Astrocyte (in vitro differentiated cells and primary cell): ENCODE measurements around the gene SLC52A3. TPM values are rescaled to one million over a fixed set of nuclear protein-coding genes. Genes with fewer than 3 reads are reported as not detected.
"Not testable (repeated sequence)": the region's sequence is repeated elsewhere in the genome, so short reads cannot be mapped to it uniquely, and the experiment has no call there.

ENCODE experiments used
- DNase-seq: peaks from one replicate; pipeline ENCODE4 v3.0.0-alpha.2; 2010; ENCODE audit warnings: low read depth
- FAIRE-seq: peaks from 2 replicates; lab custom pipeline; 2011; peaks lifted over from hg19 to GRCh38; lab: Jason Lieb, UNC
- H2AFZ ChIP-seq: 2 replicates; pipeline ENCODE4 v1.6.0; 2012; ENCODE audit warnings: low read depth, low read length, inconsistent platforms
- H3K27ac ChIP-seq: 2 replicates; pipeline ENCODE4 v1.5.1; 2011; ENCODE audit warnings: low read depth, low read length, inconsistent platforms
- H3K27me3 ChIP-seq: 2 replicates; pipeline ENCODE4 v1.6.0; 2011; ENCODE audit warnings: low read length, inconsistent platforms; ENCODE audit not compliant: insufficient read depth
- H3K36me3 ChIP-seq: 2 replicates; pipeline ENCODE4 v1.5.1; 2011; ENCODE audit warnings: low read length, inconsistent platforms; ENCODE audit not compliant: insufficient read depth
- H3K4me1 ChIP-seq: 2 replicates; pipeline ENCODE4 v1.5.1; 2011; ENCODE audit warnings: low read length, inconsistent platforms; ENCODE audit not compliant: insufficient read depth
- H3K4me2 ChIP-seq: 2 replicates; pipeline ENCODE4 v1.6.0; 2012; ENCODE audit warnings: low read length, inconsistent platforms
- H3K4me3 ChIP-seq: 2 replicates; pipeline ENCODE4 v1.5.1; 2011; ENCODE audit warnings: low read depth, mild to moderate bottlenecking, low read length, inconsistent platforms; ENCODE audit not compliant: insufficient read depth
- H3K79me2 ChIP-seq: 2 replicates; pipeline ENCODE4 v1.6.0; 2012; ENCODE audit warnings: mild to moderate bottlenecking, low read length, inconsistent platforms; ENCODE audit not compliant: insufficient read depth
- H3K9ac ChIP-seq: 2 replicates; pipeline ENCODE4 v1.6.0; 2012; ENCODE audit warnings: mild to moderate bottlenecking, low read length, inconsistent platforms
- H3K9me3 ChIP-seq: 2 replicates; pipeline ENCODE4 v1.5.1; 2012; ENCODE audit warnings: low read depth, mild to moderate bottlenecking, low read length, inconsistent platforms; ENCODE audit not compliant: insufficient read depth
- H4K20me1 ChIP-seq: 2 replicates; pipeline ENCODE4 v1.6.0; 2012; ENCODE audit warnings: low read length, inconsistent platforms; ENCODE audit not compliant: insufficient read depth
- H3K27ac Mint-ChIP-seq: one replicate; pipeline ENCODE4 v1.8.0; 2021; ENCODE audit warnings: mild to moderate bottlenecking, mixed read lengths; ENCODE audit not compliant: unreplicated experiment
- H3K27me3 Mint-ChIP-seq: one replicate; pipeline ENCODE4 v1.8.0; 2021; ENCODE audit warnings: low read depth, mixed read lengths; ENCODE audit not compliant: unreplicated experiment
- H3K36me3 Mint-ChIP-seq: one replicate; pipeline ENCODE4 v1.8.0; 2021; ENCODE audit warnings: low read depth, mixed read lengths; ENCODE audit not compliant: unreplicated experiment
- H3K4me1 Mint-ChIP-seq: one replicate; pipeline ENCODE4 v1.8.0; 2021; ENCODE audit warnings: low read depth, mixed read lengths; ENCODE audit not compliant: unreplicated experiment
- H3K4me3 Mint-ChIP-seq: one replicate; pipeline ENCODE4 v1.8.0; 2021; ENCODE audit warnings: mild to moderate bottlenecking, moderate library complexity, mixed read lengths; ENCODE audit not compliant: unreplicated experiment
- H3K9me3 Mint-ChIP-seq: one replicate; pipeline ENCODE4 v1.8.0; 2021; ENCODE audit warnings: mild to moderate bottlenecking, mixed read lengths; ENCODE audit not compliant: unreplicated experiment
- CTCF ChIP-seq: IDR thresholded peaks from 2 replicates; pipeline ENCODE4 v1.5.1; 2011; ENCODE audit warnings: low read depth, mild to moderate bottlenecking, inconsistent platforms, low read length, moderate library complexity; ENCODE audit not compliant: insufficient read depth
- EZH2 ChIP-seq: IDR thresholded peaks from 2 replicates; pipeline ENCODE4 v1.6.1; 2012; ENCODE audit warnings: mild to moderate bottlenecking, low read length, inconsistent platforms; ENCODE audit not compliant: insufficient read depth
- total RNA-seq: library from RNA; stranded (reverse); gene quantifications from 2 replicates; pipeline ENCODE4 v1.2.1, GENCODE V29; 2021

SLC52A3 gene
- total RNA-seq, 1 donor from 2014 or later, result 0.09 TPM

- no peaks in the 10 kb centered on the region for H3K27me3 ChIP-seq
- no peak overlapping the region for H3K27ac ChIP-seq
- no peaks in the 10 kb centered on the region for H4K20me1 ChIP-seq
- H3K4me1 Mint-ChIP-seq, result no peaks in the 10 kb centered on the region
- no peak overlapping the region for H3K4me3 ChIP-seq
- H3K79me2 ChIP-seq, result no peaks in the 10 kb centered on the region
- H3K36me3 Mint-ChIP-seq, result no peaks in the 10 kb centered on the region
- TF ChIP-seq EZH2 (no peak), CTCF (no peak)
- H3K4me2 ChIP-seq, result no peak overlapping the region
- no peak overlapping the region for H2AFZ ChIP-seq
- FAIRE-seq, result no peak
- H3K27ac Mint-ChIP-seq, result no peak overlapping the region
- peaks cover 1% of the 10 kb centered on the region for H3K27me3 Mint-ChIP-seq
- no peaks in the 10 kb centered on the region for H3K4me1 ChIP-seq
- peaks cover 16% of the 10 kb centered on the region for H3K9me3 Mint-ChIP-seq
- no peaks in the 10 kb centered on the region for H3K9me3 ChIP-seq
- no peak overlapping the region for H3K9ac ChIP-seq
- DNase-seq, result peak; percentile 5
- no peak overlapping the region for H3K4me3 Mint-ChIP-seq
- no peaks in the 10 kb centered on the region for H3K36me3 ChIP-seq
Observed at GRCh38 chr20:805713-806112, 37.4 kb upstream of the SLC52A3 start.

GRCh38 chr20:801678-802077 is 33.4 kb upstream of the SLC52A3 start:
- DNase-seq (no peak), FAIRE-seq (no peak)
- Histone ChIP-seq H3K9me3 (no peaks in the 10 kb centered on the region), H3K4me2 (no peak overlapping the region), H3K27ac (no peak overlapping the region), H3K79me2 (no peaks in the 10 kb centered on the region), H3K9ac (no peak overlapping the region), H2AFZ (no peak overlapping the region), H4K20me1 (no peaks in the 10 kb centered on the region), H3K27me3 (no peaks in the 10 kb centered on the region), H3K36me3 (no peaks in the 10 kb centered on the region), H3K4me3 (no peak overlapping the region), H3K4me1 (no peaks in the 10 kb centered on the region)
- no peaks in the 10 kb centered on the region for H3K36me3 Mint-ChIP-seq
- H3K27me3 Mint-ChIP-seq, result peaks cover 6% of the 10 kb centered on the region
- H3K27ac Mint-ChIP-seq, result no peak overlapping the region
- H3K9me3 Mint-ChIP-seq, result peaks cover 18% of the 10 kb centered on the region
- no peaks in the 10 kb centered on the region for H3K4me1 Mint-ChIP-seq
- TF ChIP-seq EZH2 (no peak), CTCF (no peak)
- H3K4me3 Mint-ChIP-seq, result no peak overlapping the region

GRCh38 chr20:800026-800425 is 31.7 kb upstream of the SLC52A3 start:
- H4K20me1 ChIP-seq, H3K4me3 ChIP-seq, H3K27me3 Mint-ChIP-seq, H3K36me3 ChIP-seq, H3K27me3 ChIP-seq, H3K4me3 Mint-ChIP-seq, FAIRE-seq, DNase-seq, H3K4me1 ChIP-seq, H2AFZ ChIP-seq, H3K9me3 ChIP-seq, H3K27ac ChIP-seq, H3K4me2 ChIP-seq, H3K79me2 ChIP-seq, H3K36me3 Mint-ChIP-seq, H3K9ac ChIP-seq, H3K4me1 Mint-ChIP-seq, H3K27ac Mint-ChIP-seq: not testable (repeated sequence)
- H3K9me3 Mint-ChIP-seq, result peaks cover 18% of the 10 kb centered on the region

GRCh38 chr20:798746-799145 is 30.4 kb upstream of the SLC52A3 start:
- Mint-ChIP-seq H3K9me3 (peaks cover 14% of the 10 kb centered on the region), H3K27me3 (peaks cover 10% of the 10 kb centered on the region)
- H2AFZ ChIP-seq, H3K27ac ChIP-seq, H3K4me2 ChIP-seq, H3K4me3 Mint-ChIP-seq, H3K9me3 ChIP-seq, H3K4me1 ChIP-seq, FAIRE-seq, H3K36me3 ChIP-seq, DNase-seq, H3K27me3 ChIP-seq, H3K4me1 Mint-ChIP-seq, H3K79me2 ChIP-seq, H3K9ac ChIP-seq, H3K4me3 ChIP-seq, H3K36me3 Mint-ChIP-seq, H4K20me1 ChIP-seq, H3K27ac Mint-ChIP-seq: not testable (repeated sequence)
